Measurements from ENCODE around the gene C9orf57. TPM values are rescaled to one million over a fixed set of nuclear protein-coding genes. Genes with fewer than 3 reads are reported as not detected.
"Not testable (repeated sequence)": the region's sequence is repeated elsewhere in the genome, so short reads cannot be mapped to it uniquely, and the experiment has no call there.

C9orf57 gene
- total RNA-seq, 1 experiment from 2014 or later, result not detected

DNA sequence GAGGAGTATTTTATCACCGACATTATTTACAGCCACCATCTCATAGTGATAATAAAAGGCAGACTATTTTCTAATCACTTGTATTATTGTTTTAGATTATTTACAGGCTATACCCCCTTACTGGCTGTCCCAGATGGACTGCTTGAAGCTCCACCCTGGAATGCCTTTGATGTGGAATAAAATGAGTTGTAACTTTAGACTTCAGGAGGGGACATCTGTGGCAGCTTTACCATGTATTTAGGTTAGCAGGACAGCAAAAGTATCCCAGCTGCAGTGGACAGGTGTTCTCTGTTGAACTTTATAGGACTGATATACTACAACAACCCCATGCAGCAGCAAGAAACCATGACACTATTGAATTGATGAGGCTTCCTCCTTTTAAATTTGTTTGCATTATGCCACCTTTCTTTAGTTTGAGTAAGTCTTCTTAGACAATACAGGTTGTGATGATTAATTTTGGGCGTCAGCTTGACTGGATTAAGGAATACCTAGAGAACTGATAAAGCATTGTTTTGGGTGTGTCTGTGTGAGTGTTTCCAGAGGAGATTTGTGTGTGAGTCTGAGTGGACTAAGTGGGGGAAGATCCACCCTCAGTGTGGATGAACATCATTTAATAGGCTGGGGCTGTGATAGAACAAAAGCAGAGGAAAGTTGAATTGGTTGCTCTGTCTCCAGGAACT, 29.2 kb upstream of the C9orf57 start:
- CTCF ChIA-PET, result no interaction called here
- POLR2A ChIA-PET (ENCODE audit: low non-redundant PET), result no interaction called here
- no peak overlapping the region for H3K27ac ChIP-seq (ENCODE audit: low read depth, low read length, poor library complexity, severe bottlenecking)
- H3K9me3 ChIP-seq (ENCODE audit: low read depth, low read length, poor library complexity, severe bottlenecking), result no peaks in the 10 kb centered on the region
- no peaks in the 10 kb centered on the region for H3K27me3 ChIP-seq (replicated peaks; ENCODE audit: insufficient read depth, low read depth, low read length, poor library complexity)
- intact Hi-C loops (cut with micrococcal nuclease; ENCODE audit: unreplicated experiment), result no loop called here
- TF ChIP-seq, protein P1, sequence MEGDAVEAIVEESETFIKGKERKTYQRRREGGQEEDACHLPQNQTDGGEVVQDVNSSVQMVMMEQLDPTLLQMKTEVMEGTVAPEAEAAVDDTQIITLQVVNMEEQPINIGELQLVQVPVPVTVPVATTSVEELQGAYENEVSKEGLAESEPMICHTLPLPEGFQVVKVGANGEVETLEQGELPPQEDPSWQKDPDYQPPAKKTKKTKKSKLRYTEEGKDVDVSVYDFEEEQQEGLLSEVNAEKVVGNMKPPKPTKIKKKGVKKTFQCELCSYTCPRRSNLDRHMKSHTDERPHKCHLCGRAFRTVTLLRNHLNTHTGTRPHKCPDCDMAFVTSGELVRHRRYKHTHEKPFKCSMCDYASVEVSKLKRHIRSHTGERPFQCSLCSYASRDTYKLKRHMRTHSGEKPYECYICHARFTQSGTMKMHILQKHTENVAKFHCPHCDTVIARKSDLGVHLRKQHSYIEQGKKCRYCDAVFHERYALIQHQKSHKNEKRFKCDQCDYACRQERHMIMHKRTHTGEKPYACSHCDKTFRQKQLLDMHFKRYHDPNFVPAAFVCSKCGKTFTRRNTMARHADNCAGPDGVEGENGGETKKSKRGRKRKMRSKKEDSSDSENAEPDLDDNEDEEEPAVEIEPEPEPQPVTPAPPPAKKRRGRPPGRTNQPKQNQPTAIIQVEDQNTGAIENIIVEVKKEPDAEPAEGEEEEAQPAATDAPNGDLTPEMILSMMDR (conservative IDR thresholded peaks at IDR 0.05; ENCODE audit: low read depth, low read length), result no peak
- no peak for TF ChIP-seq EZH2 (IDR thresholded peaks at IDR 0.05; ENCODE audit: borderline replicate concordance, low read depth, low read length, poor library complexity, severe bottlenecking)
- no peaks in the 10 kb centered on the region for H3K36me3 ChIP-seq (ENCODE audit: insufficient read depth, low read length, poor library complexity, severe bottlenecking)
- DNase-seq (ENCODE audit: low spot score), result no peak
- no peak overlapping the region for H3K4me3 ChIP-seq (ENCODE audit: low read depth, low read length, poor library complexity, severe bottlenecking)
- BruUV-seq (replicated peaks), result no TSS peak
- H3K4me1 ChIP-seq (ENCODE audit: insufficient read depth, low read length, poor library complexity, severe bottlenecking), result no peaks in the 10 kb centered on the region

DNA sequence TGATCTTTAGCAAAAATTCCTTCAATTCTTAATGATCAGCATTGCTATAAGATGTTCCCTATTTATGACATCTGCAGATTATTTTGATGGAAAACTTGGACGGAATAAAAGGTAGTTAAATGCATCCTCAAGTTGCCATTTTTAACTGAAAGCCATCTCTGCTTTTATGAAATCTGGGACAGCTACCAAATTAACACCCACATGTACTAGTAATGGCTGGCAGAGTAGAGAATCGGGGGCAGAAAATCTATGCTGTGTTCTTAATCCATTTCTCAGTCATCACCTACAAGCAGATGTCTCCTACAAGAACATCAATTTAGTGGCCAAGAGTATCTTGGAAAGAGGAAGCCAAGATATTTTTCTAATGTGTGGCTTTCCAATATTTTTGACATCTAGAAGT, 22.1 kb upstream of the C9orf57 start:
- Histone ChIP-seq H3K27me3 (replicated peaks; ENCODE audit: insufficient read depth, low read depth, low read length, poor library complexity) (peaks cover 5% of the 10 kb centered on the region), H3K9me3 (ENCODE audit: low read depth, low read length, poor library complexity, severe bottlenecking) (no peaks in the 10 kb centered on the region), H3K4me3 (ENCODE audit: low read depth, low read length, poor library complexity, severe bottlenecking) (no peak overlapping the region), H3K4me1 (ENCODE audit: insufficient read depth, low read length, poor library complexity, severe bottlenecking) (no peaks in the 10 kb centered on the region), H3K36me3 (ENCODE audit: insufficient read depth, low read length, poor library complexity, severe bottlenecking) (no peaks in the 10 kb centered on the region), H3K27ac (ENCODE audit: low read depth, low read length, poor library complexity, severe bottlenecking) (no peak overlapping the region)
- no peak for DNase-seq (ENCODE audit: low spot score)
- TF ChIP-seq, protein P1 (conservative IDR thresholded peaks at IDR 0.05; ENCODE audit: low read depth, low read length), result no peak
- TF ChIP-seq EZH2 (IDR thresholded peaks at IDR 0.05; ENCODE audit: borderline replicate concordance, low read depth, low read length, poor library complexity, severe bottlenecking), result no peak
- BruUV-seq (replicated peaks), result no TSS peak
- CTCF ChIA-PET, result no interaction called here
- intact Hi-C loops (cut with micrococcal nuclease; ENCODE audit: unreplicated experiment), result no loop called here
- POLR2A ChIA-PET (ENCODE audit: low non-redundant PET), result no interaction called here

DNA sequence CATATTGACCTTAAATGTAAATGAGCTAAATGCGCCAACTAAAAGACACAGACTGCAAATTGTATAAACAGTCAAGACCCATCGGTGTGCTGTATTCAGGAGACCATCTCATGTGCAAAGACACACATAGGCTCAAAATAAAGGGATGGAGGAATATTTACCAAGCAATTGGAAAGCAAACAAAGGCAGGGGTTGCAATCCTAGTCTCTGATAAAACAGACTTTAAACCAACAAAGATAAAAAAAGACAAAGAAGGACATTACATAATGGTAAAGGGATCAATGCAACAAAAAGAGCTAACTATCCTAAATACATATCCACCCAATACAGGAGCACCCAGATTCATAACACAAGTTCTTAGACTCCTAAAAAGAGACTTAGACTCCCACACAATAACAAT, 14.3 kb upstream of the C9orf57 start:
- DNase-seq (ENCODE audit: low spot score); H3K4me1 ChIP-seq (ENCODE audit: insufficient read depth, low read length, poor library complexity, severe bottlenecking); H3K4me3 ChIP-seq (ENCODE audit: low read depth, low read length, poor library complexity, severe bottlenecking); H3K27ac ChIP-seq (ENCODE audit: low read depth, low read length, poor library complexity, severe bottlenecking); H3K27me3 ChIP-seq (replicated peaks; ENCODE audit: insufficient read depth, low read depth, low read length, poor library complexity); POLR2A ChIA-PET (ENCODE audit: low non-redundant PET); intact Hi-C loops (cut with micrococcal nuclease; ENCODE audit: unreplicated experiment); BruUV-seq (replicated peaks); H3K9me3 ChIP-seq (ENCODE audit: low read depth, low read length, poor library complexity, severe bottlenecking); CTCF ChIA-PET; H3K36me3 ChIP-seq (ENCODE audit: insufficient read depth, low read length, poor library complexity, severe bottlenecking): not testable (repeated sequence)

DNA sequence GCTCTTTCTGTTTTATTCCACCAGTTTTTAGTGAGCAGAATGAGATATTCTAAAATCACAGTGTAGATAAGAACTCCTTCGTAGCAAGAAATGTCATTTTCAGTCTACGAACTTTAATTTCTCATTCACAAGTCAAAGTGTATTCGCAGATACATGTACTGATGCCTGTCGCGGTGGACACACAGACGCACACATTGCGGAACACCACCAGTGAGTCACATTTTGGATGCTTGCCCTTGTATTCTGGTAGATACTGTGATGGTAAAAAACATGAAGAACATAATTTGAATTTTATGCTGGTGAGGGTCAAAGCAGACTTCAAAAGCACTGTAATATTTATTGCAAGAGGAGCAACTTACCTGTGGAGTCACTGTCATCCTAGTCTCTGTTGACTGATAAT, 4.7 kb upstream of the C9orf57 start:
- Histone ChIP-seq H3K36me3 (ENCODE audit: insufficient read depth, low read length, poor library complexity, severe bottlenecking) (no peaks in the 10 kb centered on the region), H3K4me1 (ENCODE audit: insufficient read depth, low read length, poor library complexity, severe bottlenecking) (no peaks in the 10 kb centered on the region), H3K9me3 (ENCODE audit: low read depth, low read length, poor library complexity, severe bottlenecking) (no peaks in the 10 kb centered on the region), H3K4me3 (ENCODE audit: low read depth, low read length, poor library complexity, severe bottlenecking) (no peak overlapping the region), H3K27ac (ENCODE audit: low read depth, low read length, poor library complexity, severe bottlenecking) (no peak overlapping the region), H3K27me3 (replicated peaks; ENCODE audit: insufficient read depth, low read depth, low read length, poor library complexity) (no peaks in the 10 kb centered on the region)
- POLR2A ChIA-PET (ENCODE audit: low non-redundant PET), result interaction anchor here (0.9 kb wide), 1 partner anchor 19 kb away, joined by 3 read pairs; no protein-coding TSS in a partner anchor
- no TSS peak for BruUV-seq (replicated peaks)
- intact Hi-C loops (cut with micrococcal nuclease; ENCODE audit: unreplicated experiment), result no loop called here
- no peak for TF ChIP-seq EZH2 (IDR thresholded peaks at IDR 0.05; ENCODE audit: borderline replicate concordance, low read depth, low read length, poor library complexity, severe bottlenecking)
- TF ChIP-seq, protein P1 (conservative IDR thresholded peaks at IDR 0.05; ENCODE audit: low read depth, low read length), result no peak
- DNase-seq (ENCODE audit: low spot score), result no peak
- CTCF ChIA-PET, result interaction anchor here (0.7 kb wide), 1 partner anchor 20 kb away, joined by 7 read pairs; no protein-coding TSS in a partner anchor
